22Rv1 (cell line): ENCODE measurements around the gene CLTA.
"Not testable (repeated sequence)": the region's sequence is repeated elsewhere in the genome, so short reads cannot be mapped to it uniquely, and the experiment has no call there.

Source experiments
- H3K27ac ChIP-seq: fragments of 450-650 bp; 2 replicates; pipeline ENCODE4 v1.5.1; 2017
- CTCF ChIP-seq: fragments of 450-650 bp; IDR thresholded peaks from 2 replicates; pipeline ENCODE4 v1.5.1; 2017; ENCODE audit warnings: mild to moderate bottlenecking
- ZFX ChIP-seq: fragments of 450-650 bp; IDR thresholded peaks from 2 replicates; pipeline ENCODE4 v1.6.1; 2017; ENCODE audit warnings: antibody characterized with exemption, borderline replicate concordance

CLTA gene

GRCh38 chr9:36174271-36174670 lies 16.4 kb upstream of the CLTA start:
- H3K27ac ChIP-seq, result no peak overlapping the region
- TF ChIP-seq CTCF (no peak), ZFX (no peak)

GRCh38 chr9:36174731-36175130 lies 16.0 kb upstream of the CLTA start:
- H3K27ac ChIP-seq, result no peak overlapping the region
- TF ChIP-seq ZFX (no peak), CTCF (no peak)

GRCh38 chr9:36175209-36175608 lies 15.5 kb upstream of the CLTA start:
- not testable (repeated sequence) for H3K27ac ChIP-seq

GRCh38 chr9:36176496-36176895 lies 14.2 kb upstream of the CLTA start:
- H3K27ac ChIP-seq, result not testable (repeated sequence)

GRCh38 chr9:36177571-36177970 lies 13.2 kb upstream of the CLTA start:
- H3K27ac ChIP-seq, result no peak overlapping the region
- no peak for TF ChIP-seq ZFX

GRCh38 chr9:36180243-36180642 lies 10.5 kb upstream of the CLTA start:
- not testable (repeated sequence) for H3K27ac ChIP-seq

GRCh38 chr9:36187414-36187813 lies 3.3 kb upstream of the CLTA start:
- H3K27ac ChIP-seq, result no peak overlapping the region
- TF ChIP-seq ZFX (no peak), CTCF (no peak)

- H3K27ac ChIP-seq, result no peak overlapping the region
- TF ChIP-seq ZFX (no peak), CTCF (no peak)
These were observed 2.5 kb upstream of the CLTA start for GRCh38 chr9:36188212-36188611.

- H3K27ac ChIP-seq, result peak overlapping the region; percentile 78
- TF ChIP-seq CTCF, result no peak
- no peak for TF ChIP-seq ZFX
These were observed 745 bp upstream of the CLTA start for GRCh38 chr9:36189976-36190375.

- TF ChIP-seq ZFX (no peak), CTCF (no peak)
These were observed 547 bp downstream of the CLTA start for GRCh38 chr9:36191290-36191645.

More at GRCh38 chr9:36191290-36191645, 547 bp downstream of the CLTA start:
- peak overlapping the region; percentile 78 for H3K27ac ChIP-seq
